GM18505 (cell line): ENCODE results near the gene IL31RA.

Source experiments
- ATAC-seq: cut with Tn5 transposase; IDR thresholded peaks from one replicate; pipeline ENCODE4 v1.9.1; 2021; ENCODE audit not compliant: unreplicated experiment
- POLR2A ChIP-seq: IDR thresholded peaks from 4 replicates; pipeline ENCODE4 v1.6.1; 2011; ENCODE audit warnings: borderline replicate concordance; ENCODE audit not compliant: insufficient read depth, insufficient read length; ENCODE audit errors: extremely low read depth

The IL31RA gene

DNA sequence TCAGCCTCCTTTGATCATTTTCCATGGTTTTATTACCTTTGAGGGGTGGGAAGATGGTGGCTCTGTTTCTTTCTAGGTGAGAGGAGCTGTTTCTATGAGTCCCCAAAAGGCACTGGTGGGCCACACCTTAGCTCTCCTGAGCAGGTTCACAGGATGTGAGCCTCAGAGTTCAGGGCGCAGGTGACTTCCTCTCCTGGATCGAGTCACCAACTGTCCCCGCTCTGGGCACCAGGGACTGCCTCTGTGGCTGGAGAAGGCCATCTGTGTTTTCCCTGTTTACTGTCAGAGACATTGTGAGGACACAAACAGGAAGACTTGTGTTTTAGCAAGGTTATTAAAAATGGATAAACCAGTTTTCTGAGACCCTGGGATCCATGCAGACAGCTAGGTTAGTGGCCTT is 68.5 kb downstream of the IL31RA start:
- TF ChIP-seq POLR2A, result no peak
- no peak for ATAC-seq

GRCh38 chr5:55920784-55921183 is 69.6 kb downstream of the IL31RA start:
- no peak for ATAC-seq
- no peak for TF ChIP-seq POLR2A

GRCh38 chr5:55921617-55922016 is 70.5 kb downstream of the IL31RA start:
- no peak for TF ChIP-seq POLR2A
- ATAC-seq, result no peak

GRCh38 chr5:55923177-55923771 is 72.1 kb downstream of the IL31RA start:
- no peak for TF ChIP-seq POLR2A
- ATAC-seq, result no peak

- no peak for ATAC-seq
- no peak for TF ChIP-seq POLR2A
Measured at GRCh38 chr5:55923865-55924500, 72.8 kb downstream of the IL31RA start.

DNA sequence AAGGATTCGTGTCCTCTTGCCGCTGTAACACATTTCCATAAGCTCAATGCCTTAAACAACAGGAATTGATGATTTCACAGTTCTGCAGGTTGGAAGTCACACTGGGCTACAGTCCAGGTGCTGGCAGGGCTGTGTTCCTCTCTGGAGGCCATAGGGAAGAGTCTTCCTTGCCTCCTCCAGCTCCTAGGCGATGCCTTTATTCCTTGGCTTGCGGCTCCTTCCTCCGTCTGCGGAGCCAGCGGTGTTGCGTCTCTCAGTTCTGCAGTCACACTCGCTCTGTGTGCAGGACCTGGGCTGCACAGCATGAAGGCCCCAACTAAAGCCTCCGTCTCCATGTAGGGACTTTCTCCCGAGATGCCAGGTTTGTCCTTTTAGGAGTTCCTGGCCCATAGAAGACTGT is 73.6 kb downstream of the IL31RA start:
- no peak for ATAC-seq
- no peak for TF ChIP-seq POLR2A

- no peak for ATAC-seq
- TF ChIP-seq POLR2A, result no peak
Measured at GRCh38 chr5:55925181-55925580, 74.0 kb downstream of the IL31RA start.

- no peak for ATAC-seq
Measured at GRCh38 chr5:55925712-55926111, 74.6 kb downstream of the IL31RA start.

GRCh38 chr5:55926476-55926875 is 75.3 kb downstream of the IL31RA start:
- ATAC-seq, result no peak
- TF ChIP-seq POLR2A, result no peak

More at GRCh38 chr5:55925712-55926111, 74.6 kb downstream of the IL31RA start:
- TF ChIP-seq POLR2A, result no peak

DNA sequence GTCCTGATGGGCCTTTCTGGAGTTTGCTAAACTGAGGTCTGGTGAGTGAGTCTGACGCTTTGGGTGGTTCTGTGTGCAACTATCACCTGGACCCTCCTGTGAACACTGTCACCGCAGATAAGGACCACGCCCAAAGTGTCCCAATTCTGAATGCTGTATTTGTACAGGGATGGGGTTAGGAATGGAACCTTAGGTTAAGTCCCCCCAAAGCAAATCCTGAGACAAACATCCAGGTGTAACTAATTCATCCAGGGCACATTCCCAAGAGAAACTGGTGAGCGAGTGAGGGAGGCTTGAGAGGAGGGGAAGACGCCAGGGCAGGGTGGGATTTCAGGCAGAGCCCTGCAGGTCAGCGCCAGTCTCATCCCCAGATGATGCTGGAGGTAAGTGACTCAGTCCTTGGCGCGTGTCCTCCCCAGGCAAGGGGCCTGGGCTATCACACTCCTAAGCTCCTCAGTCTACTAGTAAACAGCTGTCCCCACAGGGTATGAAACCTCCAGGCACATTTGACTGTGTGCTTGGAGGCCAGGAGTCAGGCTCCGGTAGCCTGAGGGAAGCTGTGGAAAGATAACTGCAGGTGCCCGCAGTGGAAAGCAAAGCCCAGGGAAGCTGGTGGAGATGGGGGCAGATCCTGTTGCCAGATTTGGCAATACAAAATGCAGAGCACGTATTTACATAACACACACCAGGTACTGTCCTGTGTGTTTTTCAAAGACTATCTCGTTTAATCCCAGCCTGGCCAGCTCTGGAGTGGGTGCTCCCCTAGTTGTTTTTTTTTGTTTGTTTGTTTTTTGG is 76.9 kb downstream of the IL31RA start:
- TF ChIP-seq POLR2A, result no peak
- no peak for ATAC-seq

DNA sequence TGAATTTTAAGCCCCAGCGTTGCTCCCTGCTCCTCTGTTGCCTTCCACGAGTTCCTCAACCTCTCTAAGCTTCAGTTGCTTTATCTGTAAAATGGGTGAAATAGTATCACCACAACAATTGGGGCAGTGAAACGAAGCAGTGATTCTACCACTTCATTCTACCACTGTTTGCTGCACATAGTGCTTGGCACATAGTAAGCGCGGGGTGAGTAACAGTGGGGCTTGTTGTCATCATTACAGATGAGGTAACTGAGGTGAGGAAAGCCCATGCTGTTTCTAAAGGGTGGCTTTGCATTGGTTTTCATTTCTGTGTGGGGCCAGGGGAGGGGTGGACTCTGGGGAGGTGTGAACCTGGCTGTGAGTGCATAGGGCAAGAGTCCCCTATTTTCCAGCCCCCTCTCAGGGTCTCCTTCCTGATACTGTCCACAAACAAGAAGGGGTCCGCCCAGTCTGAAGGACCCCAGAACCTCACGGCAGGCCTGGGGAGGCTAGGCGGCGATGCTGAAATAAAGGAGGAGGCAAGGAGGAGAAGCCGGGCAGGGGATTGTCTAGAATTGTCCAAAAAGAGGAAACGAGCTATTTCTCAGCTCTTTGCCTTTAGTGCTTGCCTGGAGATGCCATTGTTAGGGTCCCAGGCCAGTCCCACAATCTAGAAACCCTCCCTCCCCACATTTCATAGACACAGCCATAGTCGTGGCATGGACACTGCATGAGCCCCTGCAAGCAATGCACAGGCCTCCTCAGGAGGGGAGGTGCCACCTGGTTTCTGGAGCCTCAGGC is 78.1 kb downstream of the IL31RA start:
- ATAC-seq, result no peak
- no peak for TF ChIP-seq POLR2A

GRCh38 chr5:55932700-55933099 is 81.5 kb downstream of the IL31RA start:
- no peak for TF ChIP-seq POLR2A
- ATAC-seq, result no peak
